Right lobe of liver (tissue), 4 donors: ENCODE data around the gene PGP.

Experiments
- POLR2A ChIP-seq: fragments of 450-650 bp; IDR thresholded peaks from one replicate; pipeline ENCODE4 v1.6.1; 2017; ENCODE audit warnings: antibody characterized with exemption, mild to moderate bottlenecking
- TF ChIP-seq, protein P1 (sequence below), 4 donors: fragments of 200-600 bp in 3 of 4; fragments of 450-650 bp in 1 of 4; IDR thresholded peaks; one replicate each; pipeline versions ENCODE4 v1.5.1 to v1.8.0; 2016 to 2022; ENCODE audit warnings: antibody characterized with exemption in 4 of 4, mild to moderate bottlenecking in 2 of 4
- donor health status: DM: no; HTN: no; CAD: no.
- donor health status: DM: no; HTN: no; CAD: no.
- donor health status: DM: no; HTN: yes; CAD: no.

- TF ChIP-seq, protein P1, sequence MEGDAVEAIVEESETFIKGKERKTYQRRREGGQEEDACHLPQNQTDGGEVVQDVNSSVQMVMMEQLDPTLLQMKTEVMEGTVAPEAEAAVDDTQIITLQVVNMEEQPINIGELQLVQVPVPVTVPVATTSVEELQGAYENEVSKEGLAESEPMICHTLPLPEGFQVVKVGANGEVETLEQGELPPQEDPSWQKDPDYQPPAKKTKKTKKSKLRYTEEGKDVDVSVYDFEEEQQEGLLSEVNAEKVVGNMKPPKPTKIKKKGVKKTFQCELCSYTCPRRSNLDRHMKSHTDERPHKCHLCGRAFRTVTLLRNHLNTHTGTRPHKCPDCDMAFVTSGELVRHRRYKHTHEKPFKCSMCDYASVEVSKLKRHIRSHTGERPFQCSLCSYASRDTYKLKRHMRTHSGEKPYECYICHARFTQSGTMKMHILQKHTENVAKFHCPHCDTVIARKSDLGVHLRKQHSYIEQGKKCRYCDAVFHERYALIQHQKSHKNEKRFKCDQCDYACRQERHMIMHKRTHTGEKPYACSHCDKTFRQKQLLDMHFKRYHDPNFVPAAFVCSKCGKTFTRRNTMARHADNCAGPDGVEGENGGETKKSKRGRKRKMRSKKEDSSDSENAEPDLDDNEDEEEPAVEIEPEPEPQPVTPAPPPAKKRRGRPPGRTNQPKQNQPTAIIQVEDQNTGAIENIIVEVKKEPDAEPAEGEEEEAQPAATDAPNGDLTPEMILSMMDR (IDR thresholded peaks at IDR 0.05): no peak
- no peak for TF ChIP-seq POLR2A
Observed at GRCh38 chr16:2208308-2208707, 6.3 kb downstream of the PGP start.
